Breast epithelium (tissue), 4 donors: ENCODE data around the gene ASB18. TPM values are rescaled to one million over a fixed set of nuclear protein-coding genes. Genes with fewer than 3 reads are reported as not detected.

Source experiments
- DNase-seq, 2 donors: peaks; one replicate each; pipeline ENCODE4 v3.0.0-alpha.2; 2019; ENCODE audit warnings: low spot score in 2 of 2
- H3K27ac ChIP-seq, 2 donors: fragments of 200-600 bp; sonication (generic) in 1 of 2; one replicate each; pipeline ENCODE4 v1.5.1; 2016 to 2019; ENCODE audit warnings: mild to moderate bottlenecking in 1 of 2
- H3K27me3 ChIP-seq, 2 donors: fragments of 200-600 bp; sonication (generic) in 1 of 2; one replicate each; pipeline versions ENCODE4 v1.5.1 to v1.6.0; 2017 to 2019; ENCODE audit warnings: control low read depth in 1 of 2, mild to moderate bottlenecking in 1 of 2
- H3K36me3 ChIP-seq: fragments of 200-600 bp; one replicate; pipeline ENCODE4 v1.5.1; 2019
- H3K4me1 ChIP-seq, 2 donors: fragments of 200-600 bp; sonication (generic); one replicate each; pipeline ENCODE4 v1.5.1; 2016 to 2019; ENCODE audit warnings: control low read depth in 1 of 2
- H3K4me3 ChIP-seq, 3 donors: fragments of 200-600 bp; sonication (generic); 1 replicate in 2 of 3; 2 replicates in 1 of 3; pipeline ENCODE4 v1.5.1; 2016 to 2019; ENCODE audit warnings: mild to moderate bottlenecking in 3 of 3, moderate library complexity in 2 of 3
- H3K9me3 ChIP-seq, 2 donors: fragments of 200-600 bp; sonication (generic) in 1 of 2; one replicate each; pipeline ENCODE4 v1.5.1; 2016 to 2019; ENCODE audit warnings: control low read depth in 1 of 2
- POLR2A ChIP-seq: fragments of 450-650 bp; IDR thresholded peaks from one replicate; pipeline ENCODE4 v1.6.1; 2016; ENCODE audit warnings: antibody characterized with exemption, mild to moderate bottlenecking, moderate library complexity
- POLR2AphosphoS5 ChIP-seq, 3 donors: sonication (generic); formaldehyde crosslinking; IDR thresholded peaks; one replicate each; pipeline ENCODE4 v1.6.1; 2017; ENCODE audit warnings: antibody characterized with exemption in 3 of 3
- intact Hi-C: fragments of 100-400 bp; cut with DNase I; formaldehyde crosslinking; loops from one replicate; pipeline ENCODE4 v1.15.1; 2023; ENCODE audit warnings: low total_unique reads
- total RNA-seq, 3 donors: library from RNA; depleted of rRNA; stranded (reverse); fragments of >200 nt; gene quantifications; one replicate each; pipeline ENCODE4 v1.1.0, GENCODE V29; 2016
- TF ChIP-seq, protein P1 (sequence below), 3 donors: fragments of 450-650 bp; IDR thresholded peaks; one replicate each; pipeline ENCODE4 v1.5.1; 2016 to 2017; ENCODE audit warnings: antibody characterized with exemption in 3 of 3, mild to moderate bottlenecking in 3 of 3, moderate library complexity in 3 of 3

The ASB18 gene
- total RNA-seq, 3 donors from 2014 or later, result not detected

DNA sequence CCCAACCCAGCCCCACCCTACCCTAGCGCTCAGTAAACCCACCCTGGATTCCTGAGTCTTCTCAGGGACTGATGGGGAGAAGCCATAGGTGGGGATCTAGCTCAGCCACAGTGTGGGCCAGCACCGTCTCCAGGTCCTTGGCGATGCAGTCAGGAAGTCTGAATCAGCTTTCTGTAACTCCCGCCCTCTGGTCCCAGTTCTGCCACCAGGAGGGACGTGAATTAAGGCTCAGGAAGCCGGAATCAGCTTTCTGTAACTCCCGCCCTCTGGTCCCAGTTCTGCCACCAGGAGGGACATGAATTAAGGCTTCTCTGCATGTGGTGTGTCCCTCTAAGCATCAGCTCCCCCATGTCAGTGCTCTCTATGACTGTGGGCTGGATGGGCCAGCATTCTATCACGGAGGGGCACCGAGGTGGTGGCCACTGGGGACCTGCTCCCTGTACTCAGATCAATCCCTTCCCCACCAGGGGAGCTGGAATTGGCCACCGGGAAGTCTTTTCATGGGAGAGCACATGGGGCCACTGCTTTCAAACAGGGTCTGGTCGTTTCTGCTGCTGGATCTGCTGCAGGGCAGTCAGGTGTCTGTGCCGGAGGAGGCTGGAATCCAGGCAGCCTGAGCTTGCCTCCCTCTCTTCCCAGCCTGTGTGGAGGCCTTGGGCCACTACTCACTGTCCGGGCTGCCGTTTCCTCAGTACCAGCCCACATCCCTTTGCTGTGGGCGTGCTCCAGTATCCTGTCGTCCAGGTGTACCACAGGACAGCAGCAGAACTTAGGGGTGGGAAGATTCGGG lies 24.7 kb downstream of the ASB18 start:
- intact Hi-C loops, result no loop called here

DNA sequence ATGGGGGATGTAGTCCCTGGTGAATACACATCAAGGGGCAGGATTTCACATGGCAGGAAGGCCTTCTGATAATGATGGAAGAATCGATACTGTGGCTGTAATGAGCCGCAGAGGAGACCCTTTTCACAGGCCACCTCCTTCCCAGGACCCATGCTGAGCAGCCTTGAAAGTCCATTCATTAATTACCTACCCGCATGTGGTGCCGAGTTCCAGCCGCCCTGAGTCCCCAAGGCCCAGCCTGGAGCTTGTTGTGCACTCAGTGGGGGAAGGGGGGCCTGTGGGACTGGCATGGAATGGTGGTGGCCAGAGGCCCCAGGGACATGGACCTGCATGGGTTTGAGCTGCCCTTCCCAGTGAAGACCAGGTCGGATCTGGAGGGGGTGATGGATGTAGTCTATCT lies 25.5 kb downstream of the ASB18 start:
- DNase-seq, result no peak
- peaks cover 0 to 8% of the 10 kb centered on the region in 2 donors for H3K4me1 ChIP-seq
- peaks cover 0 to 36% of the 10 kb centered on the region in 2 donors for H3K27me3 ChIP-seq
- intact Hi-C loops, result no loop called here
- no peaks in the 10 kb centered on the region for H3K36me3 ChIP-seq
- H3K9me3 ChIP-seq, result no peaks in the 10 kb centered on the region
- TF ChIP-seq, protein P1, sequence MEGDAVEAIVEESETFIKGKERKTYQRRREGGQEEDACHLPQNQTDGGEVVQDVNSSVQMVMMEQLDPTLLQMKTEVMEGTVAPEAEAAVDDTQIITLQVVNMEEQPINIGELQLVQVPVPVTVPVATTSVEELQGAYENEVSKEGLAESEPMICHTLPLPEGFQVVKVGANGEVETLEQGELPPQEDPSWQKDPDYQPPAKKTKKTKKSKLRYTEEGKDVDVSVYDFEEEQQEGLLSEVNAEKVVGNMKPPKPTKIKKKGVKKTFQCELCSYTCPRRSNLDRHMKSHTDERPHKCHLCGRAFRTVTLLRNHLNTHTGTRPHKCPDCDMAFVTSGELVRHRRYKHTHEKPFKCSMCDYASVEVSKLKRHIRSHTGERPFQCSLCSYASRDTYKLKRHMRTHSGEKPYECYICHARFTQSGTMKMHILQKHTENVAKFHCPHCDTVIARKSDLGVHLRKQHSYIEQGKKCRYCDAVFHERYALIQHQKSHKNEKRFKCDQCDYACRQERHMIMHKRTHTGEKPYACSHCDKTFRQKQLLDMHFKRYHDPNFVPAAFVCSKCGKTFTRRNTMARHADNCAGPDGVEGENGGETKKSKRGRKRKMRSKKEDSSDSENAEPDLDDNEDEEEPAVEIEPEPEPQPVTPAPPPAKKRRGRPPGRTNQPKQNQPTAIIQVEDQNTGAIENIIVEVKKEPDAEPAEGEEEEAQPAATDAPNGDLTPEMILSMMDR (IDR thresholded peaks at IDR 0.05), result no peak
- no peak for TF ChIP-seq POLR2A
- no peak for TF ChIP-seq POLR2AphosphoS5 (IDR thresholded peaks at IDR 0.05)
- H3K4me3 ChIP-seq, result no peak overlapping the region
- H3K27ac ChIP-seq, result no peak overlapping the region

More for the DNA sequence above, 24.7 kb downstream of the ASB18 start:
- no peak for DNase-seq
- Histone ChIP-seq H3K27ac (peak overlapping the region in 1 of 2 donors; percentile 6), H3K36me3 (no peaks in the 10 kb centered on the region), H3K4me1 (peaks cover 0 to 8% of the 10 kb centered on the region in 2 donors), H3K4me3 (no peak overlapping the region), H3K9me3 (no peaks in the 10 kb centered on the region), H3K27me3 (peaks cover 0 to 31% of the 10 kb centered on the region in 2 donors)
- TF ChIP-seq, protein P1 (IDR thresholded peaks at IDR 0.05), result no peak
- TF ChIP-seq POLR2A (no peak), POLR2AphosphoS5 (IDR thresholded peaks at IDR 0.05) (no peak)

- Histone ChIP-seq H3K27me3 (peaks cover 0 to 36% of the 10 kb centered on the region in 2 donors), H3K4me3 (peak overlapping the region; percentile 4 to 50 (median 19)), H3K9me3 (peaks cover 0 to 6% of the 10 kb centered on the region in 2 donors), H3K4me1 (peaks cover 0 to 8% of the 10 kb centered on the region in 2 donors), H3K36me3 (no peaks in the 10 kb centered on the region), H3K27ac (no peak overlapping the region)
- TF ChIP-seq POLR2AphosphoS5 (IDR thresholded peaks at IDR 0.05) (no peak), POLR2A (no peak)
- TF ChIP-seq, protein P1 (IDR thresholded peaks at IDR 0.05), result no peak
- DNase-seq, result no peak
- intact Hi-C loops, result no loop called here
Observed at GRCh38 chr2:236237468-236238190, 26.6 kb downstream of the ASB18 start.

- intact Hi-C loops, result no loop called here
- Histone ChIP-seq H3K4me3 (peak overlapping the region; percentile 7 to 50 (median 28)), H3K9me3 (peaks cover 0 to 10% of the 10 kb centered on the region in 2 donors), H3K27me3 (peaks cover 0 to 36% of the 10 kb centered on the region in 2 donors), H3K27ac (no peak overlapping the region), H3K36me3 (no peaks in the 10 kb centered on the region), H3K4me1 (peaks cover 0 to 8% of the 10 kb centered on the region in 2 donors)
- no peak for TF ChIP-seq POLR2AphosphoS5 (IDR thresholded peaks at IDR 0.05)
- no peak for DNase-seq
Observed at GRCh38 chr2:236236559-236237452, 27.4 kb downstream of the ASB18 start.

DNA sequence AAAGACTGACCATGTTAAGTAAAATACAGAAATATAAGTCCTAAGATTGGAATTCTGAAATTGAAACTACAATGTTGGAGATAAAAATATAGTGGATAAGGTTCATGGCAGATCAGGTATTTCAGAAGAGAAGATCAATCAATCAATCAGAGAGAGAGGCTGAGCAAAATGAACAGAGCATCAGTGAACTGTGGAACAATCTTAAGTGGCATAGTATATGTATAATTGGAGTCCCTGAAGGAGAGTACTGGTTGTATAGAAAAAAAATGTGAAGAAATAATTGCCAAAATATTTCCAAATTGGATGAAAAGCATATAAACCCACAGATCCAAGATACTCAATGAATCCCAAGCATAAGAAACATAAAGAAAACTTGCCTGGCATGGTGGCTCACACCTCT lies 35.0 kb downstream of the ASB18 start:
- no peak overlapping the region for H3K4me3 ChIP-seq
- intact Hi-C loops, result no loop called here
- TF ChIP-seq POLR2AphosphoS5 (IDR thresholded peaks at IDR 0.05), result no peak
- TF ChIP-seq, protein P1 (IDR thresholded peaks at IDR 0.05), result no peak
- TF ChIP-seq POLR2A, result no peak
- H3K27ac ChIP-seq, result no peak overlapping the region
- no peaks in the 10 kb centered on the region for H3K36me3 ChIP-seq
- H3K9me3 ChIP-seq, result peaks cover 17 to 45% of the 10 kb centered on the region in 2 donors
- DNase-seq, result no peak
- H3K27me3 ChIP-seq, result peaks cover 0 to 3% of the 10 kb centered on the region in 2 donors
- no peaks in the 10 kb centered on the region for H3K4me1 ChIP-seq
